ENCODE results near the gene DLG2.
"Not testable (repeated sequence)": the region's sequence is repeated elsewhere in the genome, so short reads cannot be mapped to it uniquely, and the experiment has no call there.

DLG2 gene

DNA sequence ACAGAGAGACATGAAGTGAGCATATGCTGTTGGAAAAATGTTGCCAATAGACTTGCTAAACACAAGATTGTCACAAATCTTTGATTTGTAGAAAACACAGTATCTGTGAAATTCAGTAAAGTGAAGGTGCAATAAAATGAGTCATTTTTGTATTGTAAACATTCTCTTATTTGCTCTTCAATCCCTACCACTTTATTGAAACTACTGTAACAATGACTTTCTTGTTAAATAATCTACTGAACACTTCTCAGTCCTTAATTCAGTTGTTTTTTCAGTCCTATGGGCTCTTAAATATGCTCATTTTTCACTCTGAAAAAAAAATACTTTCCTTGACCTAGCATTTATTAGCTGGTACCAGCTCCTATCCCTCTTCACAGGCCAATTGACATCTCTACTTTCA, 531.9 kb downstream of the DLG2 start:
- DNase-seq: no peak

DNA sequence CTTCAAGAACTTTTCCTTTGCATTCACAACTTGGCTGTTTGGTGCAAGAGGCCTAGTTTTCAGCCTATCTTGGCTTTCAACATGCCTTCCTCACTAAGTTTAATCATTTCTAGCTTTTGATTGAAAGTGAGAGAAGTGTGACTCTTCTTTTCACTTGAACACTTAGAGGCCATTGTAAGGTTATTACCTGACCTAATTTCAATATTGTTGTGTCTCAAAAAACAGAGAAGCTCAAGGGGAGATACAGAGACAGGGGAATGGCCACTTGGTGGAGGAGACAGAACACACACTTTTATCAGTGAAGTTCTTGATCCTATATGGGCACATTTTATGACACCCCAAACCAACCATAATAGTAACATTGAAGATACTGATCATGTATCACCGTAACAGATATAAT, 532.3 kb downstream of the DLG2 start:
- DNase-seq: no peak

DNA sequence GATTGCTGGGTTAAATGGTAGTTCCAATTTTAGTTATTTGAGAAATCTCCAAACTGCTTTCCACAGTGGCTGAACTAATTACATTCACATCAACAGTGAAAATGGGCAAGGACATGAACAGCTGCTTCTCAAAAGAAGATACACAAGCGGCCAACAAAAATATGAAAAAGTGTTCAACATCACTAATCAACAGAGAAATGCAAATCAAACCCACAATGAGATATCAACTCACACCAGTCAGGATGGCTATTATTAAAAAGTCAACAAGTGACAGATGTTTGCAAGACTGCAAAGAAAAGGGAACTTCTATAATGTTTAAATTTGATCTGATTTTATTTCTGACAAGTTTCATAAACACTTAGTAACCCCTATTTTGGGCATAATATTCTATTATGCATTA, 537.5 kb downstream of the DLG2 start:
- no peak for DNase-seq

DNA sequence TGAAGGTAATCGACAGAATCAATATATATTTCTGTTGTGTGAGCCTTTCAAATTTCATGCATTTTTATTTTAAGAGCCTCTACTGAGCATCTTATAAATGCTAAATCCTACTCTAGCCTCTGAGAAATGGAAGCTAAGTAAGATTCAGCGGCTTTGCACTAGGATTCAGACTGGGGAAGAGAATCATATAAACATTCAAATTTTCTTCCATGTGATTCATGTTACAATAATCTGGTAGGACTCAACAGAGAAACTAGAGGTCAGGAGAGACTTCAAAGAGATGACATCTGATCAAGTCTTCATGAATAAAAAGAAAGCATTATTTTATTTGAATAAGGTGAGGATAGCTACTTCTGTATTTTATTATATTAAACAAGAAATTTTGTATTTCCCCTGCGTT, 538.9 kb downstream of the DLG2 start:
- DNase-seq: no peak

DNA sequence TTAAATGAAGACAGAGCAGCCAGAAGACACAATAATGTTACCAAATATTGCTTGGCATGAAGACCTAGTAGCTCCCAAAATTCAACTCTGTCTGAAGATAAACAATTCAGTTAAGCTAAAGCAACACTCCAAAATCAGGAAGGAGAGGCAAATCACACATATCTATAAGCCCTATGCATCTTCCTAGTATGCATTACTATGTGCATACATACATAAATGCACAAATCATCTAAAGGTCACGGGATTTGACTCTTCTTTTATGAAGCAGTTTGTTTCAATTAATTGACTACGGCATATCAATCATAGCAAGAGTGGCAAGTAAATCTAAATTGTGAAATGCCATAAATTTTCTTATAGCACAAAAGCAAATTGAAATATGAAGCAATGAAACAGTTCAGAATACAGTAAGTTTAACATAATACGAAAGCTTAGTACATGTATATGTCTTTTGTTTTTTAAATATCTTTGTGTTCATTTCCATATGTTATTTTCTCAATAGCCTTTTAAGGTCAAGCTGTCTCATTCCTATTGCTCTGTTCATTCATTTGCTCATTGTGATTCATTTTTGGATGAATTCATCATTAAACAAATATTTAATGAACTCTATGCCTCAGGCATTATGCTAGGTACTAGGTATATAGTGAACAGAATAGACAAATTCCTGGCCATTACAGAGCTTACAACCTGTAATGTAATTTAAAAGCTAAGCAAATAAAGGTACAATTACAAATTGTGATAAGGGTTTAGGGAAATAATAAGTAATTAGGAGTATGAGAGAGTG, 540.5 kb downstream of the DLG2 start:
- no peak for DNase-seq

DNA sequence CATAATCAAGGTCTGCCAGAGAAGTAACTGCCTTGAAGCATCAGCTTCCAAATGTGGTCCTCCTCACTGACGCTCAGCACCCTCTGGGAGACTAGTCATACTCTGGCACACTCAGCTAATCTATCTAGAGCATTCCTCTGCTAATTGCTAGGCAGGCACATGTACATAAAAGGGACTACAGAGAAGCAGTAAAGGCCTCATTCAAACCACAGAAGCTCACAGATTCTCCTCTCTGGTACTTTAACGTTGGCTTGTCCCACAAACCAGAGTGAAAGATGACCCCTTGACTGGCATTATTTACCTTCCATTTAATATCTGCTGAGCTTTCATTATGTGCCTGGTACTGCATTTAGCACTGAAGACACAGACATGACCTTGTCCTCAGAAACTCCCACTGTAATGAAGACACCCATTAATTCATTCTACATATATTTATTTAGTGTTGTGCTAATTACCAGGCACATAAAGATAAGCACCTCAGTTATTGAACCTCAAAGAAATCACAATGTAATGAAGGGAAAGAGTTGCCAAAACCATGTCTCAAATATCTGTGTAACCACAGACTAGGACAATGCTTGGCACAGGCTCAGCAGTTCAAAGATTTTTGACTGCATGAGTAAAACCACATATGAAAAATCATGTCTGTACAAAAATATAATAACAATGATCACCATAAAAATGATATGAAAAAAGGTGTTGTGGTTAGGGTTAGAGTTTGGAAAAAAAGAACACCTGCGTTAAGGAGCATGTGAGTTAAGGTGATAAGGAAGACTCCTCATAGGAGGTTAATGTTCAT, 550.4 kb downstream of the DLG2 start:
- no peak for DNase-seq

DNA sequence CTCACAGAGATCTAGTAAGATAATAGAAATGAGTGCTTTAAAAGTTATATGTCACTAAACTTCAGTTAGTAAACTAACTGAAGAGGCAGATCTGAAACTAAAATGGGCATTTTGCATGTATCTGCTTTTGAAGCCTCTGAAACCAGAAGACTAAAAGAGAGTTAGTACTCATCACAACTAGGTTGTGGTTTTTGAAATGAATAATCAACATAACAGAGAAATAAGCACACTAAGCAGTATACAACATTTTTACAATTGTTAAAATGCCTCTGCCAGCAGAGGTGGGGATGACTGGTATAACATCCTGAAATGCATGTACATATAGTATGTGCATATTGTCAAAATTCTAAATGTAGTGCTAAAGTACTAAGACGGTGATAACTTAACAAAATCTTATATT, 564.5 kb downstream of the DLG2 start:
- DNase-seq: no peak

DNA sequence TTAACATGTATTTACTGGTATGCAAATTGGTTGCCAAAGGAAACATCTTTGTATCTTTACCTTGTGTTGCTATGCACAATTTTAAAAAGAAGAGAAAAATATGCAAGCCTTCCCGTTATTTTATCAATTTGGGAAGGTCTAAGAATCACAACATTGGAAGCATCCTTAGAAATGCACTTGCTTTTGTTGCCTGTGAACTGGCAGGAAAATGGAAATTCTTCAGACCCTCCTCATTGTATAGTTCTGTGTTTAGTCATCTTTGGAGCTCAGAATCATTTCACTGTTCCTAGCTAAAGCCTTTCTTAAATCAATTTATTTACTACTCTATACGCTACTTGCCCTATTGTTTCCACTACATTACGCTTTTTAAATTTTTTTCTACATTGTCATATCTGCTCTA, 574.5 kb downstream of the DLG2 start:
- DNase-seq: no peak

DNA sequence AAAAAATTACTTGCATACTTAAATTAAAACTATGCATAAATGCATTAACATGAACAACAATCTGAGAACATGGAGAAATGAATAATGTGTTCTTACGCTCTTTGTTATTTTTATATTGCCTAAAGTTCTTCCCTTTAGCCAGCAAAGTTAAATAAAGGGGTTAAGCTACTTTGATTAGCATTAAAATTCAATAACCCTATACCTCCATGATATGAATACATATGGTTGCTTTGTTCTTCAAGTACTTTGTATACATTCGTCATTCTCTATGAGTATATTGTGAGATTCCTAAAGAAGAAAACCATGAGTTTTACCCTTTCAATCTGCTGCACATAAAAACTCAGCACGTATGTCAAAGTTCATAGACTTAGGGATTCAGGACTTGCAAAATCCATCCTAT, 578.3 kb downstream of the DLG2 start:
- no peak for DNase-seq

DNA sequence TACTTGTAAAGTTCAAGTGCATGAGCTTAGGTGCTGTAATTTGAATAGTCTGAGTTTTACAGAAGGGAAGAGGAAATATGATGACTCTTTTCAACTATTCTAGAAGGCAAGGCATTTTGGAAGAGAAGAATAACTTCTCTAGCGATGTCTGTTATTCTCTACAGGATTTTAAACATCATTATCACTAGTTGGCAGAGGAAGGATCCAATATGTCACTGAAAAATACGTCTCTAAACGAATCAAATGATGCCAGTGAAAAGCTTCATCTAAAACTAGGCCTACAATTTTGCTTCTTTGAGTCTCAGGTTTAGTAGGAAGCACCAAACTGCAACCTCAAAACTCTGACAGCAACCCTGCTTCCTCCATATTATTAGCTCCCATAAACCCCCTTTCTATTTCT, 581.4 kb downstream of the DLG2 start:
- no peak for DNase-seq

DNA sequence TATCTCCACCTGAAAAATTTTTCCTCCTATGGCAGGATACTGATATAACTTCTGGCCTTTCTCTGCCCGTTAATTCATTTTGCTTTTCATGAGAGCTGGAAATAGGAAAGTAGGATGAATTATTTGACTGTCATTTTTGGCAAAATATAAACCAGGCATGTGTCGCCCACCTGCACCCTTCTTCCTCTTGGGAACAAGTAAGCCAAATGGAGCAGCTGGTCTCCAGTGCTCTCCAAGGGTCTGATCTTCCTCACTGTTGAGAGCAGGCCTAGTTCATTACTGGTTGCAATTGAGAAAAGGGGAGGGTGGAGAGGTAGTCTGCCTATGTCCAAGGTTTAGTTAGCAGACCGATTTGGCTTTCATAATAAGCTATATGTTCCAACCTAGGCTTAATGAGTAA, 582.2 kb downstream of the DLG2 start:
- DNase-seq: no peak

DNA sequence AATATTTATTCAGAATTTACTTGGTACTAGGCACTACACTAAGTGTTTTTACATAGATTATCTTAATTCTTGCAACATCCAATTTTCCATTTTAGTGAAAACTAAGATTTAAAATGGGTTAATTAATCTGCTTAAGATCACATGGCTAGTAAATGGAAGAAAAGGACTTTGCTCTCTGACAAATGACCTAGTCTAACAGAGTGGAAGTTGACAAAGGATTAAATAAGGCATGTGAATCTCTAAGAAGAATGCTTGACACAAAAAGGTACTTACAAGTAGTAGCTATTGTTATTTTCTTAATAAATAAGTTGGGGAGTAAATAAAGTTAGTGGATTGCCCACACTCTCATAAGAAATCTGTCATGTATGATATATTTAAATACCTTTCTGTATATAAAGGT, 584.8 kb downstream of the DLG2 start:
- DNase-seq: no peak

DNA sequence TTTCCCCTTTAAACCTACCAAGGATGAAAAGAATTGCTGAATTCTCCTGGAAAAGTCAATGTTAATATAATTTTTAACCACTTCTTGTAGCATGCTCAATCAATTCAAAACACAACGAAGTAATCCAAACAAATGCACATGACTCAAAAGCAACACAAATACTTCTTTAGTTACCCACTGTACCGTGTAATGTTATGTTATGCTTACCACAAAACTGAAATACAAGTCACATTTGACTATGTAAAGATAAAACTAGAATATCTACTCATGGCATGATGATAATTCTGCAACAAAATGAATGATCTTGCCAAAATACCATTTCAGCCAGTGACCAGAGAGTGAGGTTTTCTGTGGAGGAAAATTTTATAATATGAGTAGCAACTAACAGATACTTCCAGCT, 587.0 kb downstream of the DLG2 start:
- no peak for DNase-seq

DNA sequence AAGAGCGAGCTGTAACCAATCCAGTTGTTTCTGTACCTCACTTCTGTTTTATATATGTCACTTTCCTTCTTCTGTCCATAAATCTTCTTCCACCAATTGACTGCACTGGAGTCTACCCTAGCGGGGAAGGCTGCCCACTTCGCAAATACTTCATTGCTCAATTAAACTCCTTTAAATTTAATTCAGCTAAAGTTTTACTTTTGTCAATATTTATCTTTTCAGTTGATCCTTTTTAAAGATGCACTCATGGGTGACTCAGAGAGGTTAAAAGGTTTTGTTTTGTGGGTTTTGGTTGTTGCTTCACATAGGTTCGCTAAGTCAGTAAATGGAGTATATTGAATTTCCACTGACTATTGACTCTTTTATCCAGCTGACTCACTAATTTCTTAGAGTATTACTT, 597.2 kb downstream of the DLG2 start:
- DNase-seq: no peak

DNA sequence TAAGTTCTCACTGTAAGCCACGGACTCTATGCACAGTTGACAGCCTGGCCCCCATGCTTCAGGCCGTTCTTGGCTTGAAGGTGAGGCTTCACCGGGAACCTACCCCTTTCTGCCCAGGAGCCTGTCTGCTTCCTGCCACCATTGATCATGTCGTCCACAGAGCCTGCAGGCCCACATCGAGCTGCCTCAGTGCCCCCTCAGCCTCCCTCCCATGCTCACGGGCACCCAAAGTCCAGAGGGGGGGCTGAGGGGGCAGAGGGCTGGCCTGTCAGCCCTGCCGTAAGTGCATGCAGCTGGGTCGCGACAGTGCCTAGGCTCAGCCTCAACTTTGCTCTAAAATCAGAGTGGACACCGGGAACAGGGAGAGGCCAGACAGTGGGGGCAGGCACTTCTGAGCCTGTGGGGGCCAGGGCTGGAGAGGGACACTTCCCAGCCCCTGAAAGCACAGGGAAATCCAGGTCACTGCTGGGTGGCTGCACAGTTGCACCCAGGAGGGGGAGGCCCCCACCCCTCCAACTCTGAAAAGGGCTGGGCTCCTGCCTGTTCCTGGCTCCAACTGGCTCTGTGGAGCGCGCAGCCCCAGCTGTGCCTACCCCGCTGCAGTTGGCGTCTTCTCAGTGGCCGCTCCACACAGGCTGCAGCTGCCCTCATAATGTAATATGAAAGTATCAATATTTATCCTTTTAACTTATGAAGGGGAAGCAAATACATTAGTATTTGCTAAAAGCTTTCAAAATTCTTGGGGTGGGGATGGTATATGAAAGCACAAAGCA, 598.6 kb downstream of the DLG2 start:
- DNase-seq: no peak

DNA sequence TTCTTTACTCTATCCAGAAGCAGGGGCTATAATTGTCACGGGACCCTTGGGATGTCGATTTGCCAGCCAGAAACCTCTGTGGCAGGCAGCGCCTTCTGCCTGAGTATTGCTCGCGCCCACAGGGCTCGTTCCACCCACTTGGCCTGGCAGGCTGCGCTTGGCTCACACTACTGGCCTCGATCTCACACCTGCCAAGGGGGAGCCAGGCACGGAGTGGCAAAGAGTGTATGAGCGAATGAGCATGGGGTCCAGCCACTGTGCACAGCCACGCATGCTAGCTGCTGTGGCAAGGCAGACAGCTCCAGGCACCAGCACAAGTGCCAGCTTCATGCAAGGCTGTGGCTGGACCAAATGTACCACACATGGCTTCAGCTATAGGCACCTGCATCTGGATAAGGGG, 599.8 kb downstream of the DLG2 start:
- no peak for DNase-seq

DNA sequence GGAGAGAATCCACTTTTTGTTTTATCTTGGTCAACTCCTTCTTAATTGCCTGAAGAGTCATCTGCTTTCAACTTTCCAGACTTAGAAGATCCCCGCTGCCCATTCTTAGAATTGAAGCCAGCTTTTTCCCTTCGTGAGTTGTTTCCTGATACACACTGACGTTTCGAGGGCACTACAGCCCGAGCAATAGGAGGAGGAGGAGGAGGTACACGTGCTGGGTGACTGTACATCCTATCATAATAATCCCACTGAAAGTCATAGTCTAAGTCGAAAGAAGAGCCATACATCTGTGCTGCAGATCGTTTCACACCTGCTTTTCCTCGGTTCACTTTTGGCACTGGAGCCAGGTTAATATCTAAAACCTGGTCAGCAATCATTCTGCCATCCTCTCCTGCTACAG, 606.1 kb downstream of the DLG2 start:
- no peak for DNase-seq

DNA sequence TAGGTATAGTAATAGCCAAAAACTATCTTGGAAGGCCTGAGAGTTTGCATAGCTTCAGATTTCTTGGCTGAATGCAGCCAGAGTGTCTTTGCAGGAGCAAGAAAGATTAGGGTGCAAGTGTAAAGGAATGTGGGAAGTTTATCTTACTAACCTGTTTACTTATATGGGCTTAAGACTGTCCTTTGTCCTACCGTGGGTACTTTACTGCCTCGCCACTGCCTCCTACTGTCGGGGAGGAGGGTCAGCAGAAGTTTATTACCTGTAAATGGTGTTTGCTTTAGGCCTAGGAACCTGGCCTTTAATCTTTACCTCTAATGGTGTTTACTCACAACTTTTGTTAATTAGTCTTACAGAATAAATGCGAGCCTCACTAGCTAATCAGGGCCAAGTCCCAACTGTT, 633.8 kb downstream of the DLG2 start:
- DNase-seq: no peak

DNA sequence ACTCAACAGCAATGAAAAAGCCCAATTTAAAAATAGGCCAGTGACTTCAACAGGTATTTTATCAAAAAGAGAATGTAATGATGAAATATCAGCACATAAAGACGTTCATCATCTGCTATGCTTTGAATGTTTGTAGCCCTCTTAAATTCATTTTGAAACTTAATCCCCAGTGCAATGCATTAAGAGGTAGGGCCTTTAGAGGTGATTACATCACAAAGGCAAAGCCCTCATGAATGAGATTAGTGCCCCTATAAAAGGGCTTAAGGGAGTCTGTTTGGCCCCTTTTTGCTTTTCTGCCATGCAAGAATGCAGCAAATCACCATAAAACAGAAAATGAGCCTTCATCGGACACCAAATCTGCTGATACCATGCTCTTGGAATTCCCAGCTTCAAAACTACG, 637.0 kb downstream of the DLG2 start:
- no peak for DNase-seq

DNA sequence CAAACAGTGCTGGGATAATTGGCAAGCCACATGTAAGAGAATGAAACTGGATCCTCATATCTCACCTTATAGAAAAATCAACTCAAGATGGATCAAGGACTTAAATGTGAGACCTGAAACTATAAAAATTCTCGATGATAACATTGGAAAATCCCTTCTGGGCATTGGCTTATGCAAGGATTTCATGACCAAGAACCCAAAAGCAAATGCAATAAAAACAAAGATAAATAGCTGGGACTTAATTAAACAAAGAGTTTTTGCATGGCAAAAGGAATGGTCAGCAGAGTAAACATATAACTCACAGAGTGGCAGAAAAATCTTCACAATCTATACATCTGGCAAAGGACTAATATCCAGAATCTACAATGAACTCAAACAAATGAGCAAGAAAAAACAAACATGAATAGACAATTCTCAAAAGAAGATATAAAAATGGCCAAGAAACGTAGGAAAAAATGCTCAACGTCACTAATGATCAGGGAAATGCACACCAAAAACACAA, 639.4 kb downstream of the DLG2 start:
- not testable (repeated sequence) for DNase-seq

DNA sequence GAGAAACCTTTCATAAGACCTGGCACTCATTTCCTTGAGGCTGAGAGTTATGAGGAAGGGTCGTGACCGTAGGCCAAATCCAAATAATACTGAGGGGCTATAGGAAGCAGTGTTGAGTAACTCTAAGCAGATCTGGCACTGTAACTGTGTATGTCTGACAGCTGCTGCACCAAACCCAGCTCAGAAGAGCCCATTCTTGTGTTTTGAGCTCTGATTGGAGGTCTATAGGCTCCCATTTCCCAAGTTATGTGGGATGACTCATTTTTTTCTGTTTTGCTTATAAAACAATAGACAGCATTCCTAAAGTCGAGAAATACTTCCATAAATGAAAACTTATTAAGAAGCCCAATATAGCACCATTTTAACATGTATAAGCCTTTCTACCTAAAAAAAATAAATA, 645.8 kb downstream of the DLG2 start:
- no peak for DNase-seq

DNA sequence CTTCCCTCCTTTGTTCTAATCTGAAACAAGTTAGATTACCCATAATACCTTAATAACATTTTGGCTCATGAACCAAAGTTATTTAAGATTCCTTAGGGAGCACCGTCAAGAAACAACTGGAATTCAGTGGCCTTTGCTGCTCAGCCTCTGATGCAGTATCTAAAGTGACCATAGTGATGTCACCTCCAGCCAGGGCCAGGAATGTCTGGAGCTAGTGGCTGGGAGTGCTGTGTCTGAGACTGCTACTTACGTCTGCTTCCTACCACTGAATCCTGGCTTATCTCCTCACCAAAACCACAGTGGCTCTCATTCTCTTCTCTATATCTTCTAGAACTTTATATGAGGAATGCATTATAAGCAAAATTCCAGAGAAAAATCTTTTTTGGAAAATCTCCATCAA, 658.0 kb downstream of the DLG2 start:
- DNase-seq: no peak

DNA sequence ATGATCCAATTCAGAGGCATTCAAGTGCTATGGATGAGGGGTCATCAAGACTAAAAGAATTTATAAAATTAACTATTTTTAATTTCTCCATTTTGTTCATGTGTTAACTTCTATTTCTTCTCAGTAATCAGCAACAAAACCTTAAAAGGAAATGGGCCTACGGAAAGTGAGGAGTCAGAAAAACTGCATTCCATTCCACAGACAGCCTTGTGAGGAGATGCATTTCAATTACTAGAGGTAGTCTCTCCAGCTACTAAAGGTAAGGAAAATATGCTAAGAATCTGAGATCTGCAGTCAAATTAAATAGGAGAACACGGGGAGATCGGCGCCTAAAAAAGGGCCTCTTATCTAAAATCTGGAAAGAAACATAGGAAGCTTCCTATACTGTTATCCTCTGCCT, 661.7 kb downstream of the DLG2 start:
- DNase-seq: no peak

DNA sequence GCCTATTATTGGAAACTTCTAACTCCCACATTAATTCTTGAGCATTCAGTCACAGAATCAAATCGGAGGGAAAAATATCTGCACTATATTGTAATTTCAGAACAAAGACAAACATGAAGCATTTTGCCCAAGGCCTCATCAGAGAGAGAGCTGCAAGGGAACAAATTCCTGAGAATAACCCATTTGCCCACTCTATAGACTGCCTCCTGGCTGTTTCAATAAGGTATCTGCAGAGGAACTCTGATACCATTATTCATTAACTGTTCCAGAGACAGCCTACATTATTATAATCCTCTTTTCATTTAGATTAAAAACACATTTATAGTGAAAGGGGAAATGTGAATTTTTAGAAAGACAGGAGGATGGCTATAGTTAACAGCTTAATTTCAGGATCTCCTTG, 663.9 kb downstream of the DLG2 start:
- no peak for DNase-seq

All from NCI-H1694 (cell line).